ENCODE results near the gene PCDH9.

GRCh38 chr13:66617786-66618185, 612.4 kb downstream of the PCDH9 start:
- TF ChIP-seq ZBED1 (IDR thresholded peaks at IDR 0.05; ENCODE audit: borderline replicate concordance) (no peak), JUND (IDR thresholded peaks at IDR 0.05; ENCODE audit: low read depth, low read length) (no peak), CTCF (IDR thresholded peaks at IDR 0.05 in 2 of 3, conservative IDR thresholded peaks at IDR 0.05 in 1 of 3; ENCODE audit: control insufficient read depth in 2 of 3, extremely low read depth in 1 of 3, insufficient read depth in 1 of 3, low read depth in 3 of 3, low read length in 3 of 3) (no peak), REST (IDR thresholded peaks at IDR 0.05; ENCODE audit: low read depth, low read length) (no peak), HDAC6 (IDR thresholded peaks at IDR 0.05; ENCODE audit: unreplicated experiment) (no peak), USF2 (IDR thresholded peaks at IDR 0.05; ENCODE audit: borderline replicate concordance, low read depth, low read length) (no peak), FOXK2 (IDR thresholded peaks at IDR 0.05) (no peak), EZH2 (IDR thresholded peaks at IDR 0.05; ENCODE audit: borderline replicate concordance, control insufficient read depth, low read depth, low read length) (no peak), RAD21 (IDR thresholded peaks at IDR 0.05; ENCODE audit: insufficient read depth, low read depth, low read length) (no peak), ZNF384 (IDR thresholded peaks at IDR 0.05; ENCODE audit: borderline replicate concordance, low read depth, low read length) (no peak), POLR2AphosphoS5 (IDR thresholded peaks at IDR 0.05; ENCODE audit: low read length) (no peak), CHD1 (IDR thresholded peaks at IDR 0.05; ENCODE audit: low read depth, low read length) (no peak)
